Measurements from ENCODE around the gene DNAJC15.

DNA sequence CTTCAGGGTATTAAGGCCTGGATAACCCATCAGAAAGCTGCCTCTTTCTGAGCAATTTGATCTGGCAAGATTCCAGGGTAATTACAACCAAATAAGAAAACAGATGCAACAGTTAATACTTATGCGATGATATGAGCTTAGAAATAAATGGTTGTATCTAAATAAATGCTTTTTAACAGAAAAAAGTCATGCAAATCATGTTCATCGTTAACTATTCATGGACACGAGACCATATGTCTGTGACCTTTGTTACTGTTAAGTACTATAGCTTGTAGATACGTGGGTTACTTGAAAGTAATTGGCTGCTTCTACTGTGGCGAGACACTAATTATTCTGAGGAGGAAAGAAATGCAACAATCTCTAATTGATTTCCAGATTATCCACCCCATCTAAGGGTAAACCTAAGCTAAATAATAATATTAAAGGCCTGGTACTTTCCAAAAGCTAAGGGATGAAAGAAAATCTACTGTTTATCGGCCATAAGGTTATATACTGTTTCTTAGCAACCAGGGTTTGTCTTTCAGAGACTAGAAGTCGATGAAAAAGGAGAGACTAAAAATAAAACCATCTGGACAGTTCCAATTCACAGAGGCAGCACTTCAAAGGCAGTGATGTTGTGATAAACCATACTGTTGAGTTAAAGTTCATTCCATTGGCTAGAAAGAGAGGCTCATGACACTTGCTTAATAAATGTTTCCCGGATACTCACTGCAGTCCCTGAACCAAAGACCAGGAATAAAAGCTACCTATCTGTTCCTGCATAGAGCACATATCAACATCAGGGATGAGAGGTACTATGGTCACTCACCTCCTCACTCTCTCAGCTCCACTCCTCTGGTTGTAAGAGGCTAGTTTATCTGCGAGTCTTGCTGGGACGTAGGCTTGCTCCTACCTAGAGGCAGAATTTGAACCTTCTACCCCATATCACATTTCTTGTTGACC, 32.8 kb upstream of the DNAJC15 start:
- no peak for TF ChIP-seq ZNF274 (IDR thresholded peaks at IDR 0.05; ENCODE audit: low read depth, low read length)
- no peak for TF ChIP-seq YY1 (IDR thresholded peaks at IDR 0.05; ENCODE audit: insufficient read depth, insufficient read length)
- TF ChIP-seq SUZ12 (IDR thresholded peaks at IDR 0.05; ENCODE audit: extremely low read depth, insufficient read depth, insufficient read length) = no peak
